ENCODE measurements around the gene RPRD1A. TPM values are rescaled to one million over a fixed set of nuclear protein-coding genes. Genes with fewer than 3 reads are reported as not detected.
"Not testable (repeated sequence)": the region's sequence is repeated elsewhere in the genome, so short reads cannot be mapped to it uniquely, and the experiment has no call there.

RPRD1A gene, protein sequence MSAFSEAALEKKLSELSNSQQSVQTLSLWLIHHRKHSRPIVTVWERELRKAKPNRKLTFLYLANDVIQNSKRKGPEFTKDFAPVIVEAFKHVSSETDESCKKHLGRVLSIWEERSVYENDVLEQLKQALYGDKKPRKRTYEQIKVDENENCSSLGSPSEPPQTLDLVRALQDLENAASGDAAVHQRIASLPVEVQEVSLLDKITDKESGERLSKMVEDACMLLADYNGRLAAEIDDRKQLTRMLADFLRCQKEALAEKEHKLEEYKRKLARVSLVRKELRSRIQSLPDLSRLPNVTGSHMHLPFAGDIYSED
- 10 to 100 TPM; 35.3 to 46.5 (median 40.7) TPM for polyA plus RNA-seq (ENCODE audit: insufficient read length in 10 of 10)
- long read RNA-seq, donor 1, full-length matches to known transcripts: 10 of 10 reads
- long read RNA-seq, donor 1, partial matches to known transcripts: 0 of 10 reads
- long read RNA-seq, donor 1, other reads (novel, unspliced or antisense): 0 of 10 reads
- long read RNA-seq, donor 2, full-length matches to known transcripts: 6 of 22 reads
- long read RNA-seq, donor 2, partial matches to known transcripts: 16 of 22 reads
- long read RNA-seq, donor 2, other reads (novel, unspliced or antisense): 0 of 22 reads
- long read RNA-seq, donor 3: 0 reads
- long read RNA-seq, donor 4, full-length matches to known transcripts: 8 of 8 reads
- long read RNA-seq, donor 4, partial matches to known transcripts: 0 of 8 reads
- long read RNA-seq, donor 4, other reads (novel, unspliced or antisense): 0 of 8 reads
- long read RNA-seq, donor 5, full-length matches to known transcripts: 8 of 8 reads
- long read RNA-seq, donor 5, partial matches to known transcripts: 0 of 8 reads
- long read RNA-seq, donor 5, other reads (novel, unspliced or antisense): 0 of 8 reads
- long read RNA-seq, donor 6, full-length matches to known transcripts: 15 of 70 reads
- long read RNA-seq, donor 6, partial matches to known transcripts: 50 of 70 reads
- long read RNA-seq, donor 6, other reads (novel, unspliced or antisense): 5 of 70 reads
- long read RNA-seq, donor 7, full-length matches to known transcripts: 6 of 6 reads
- long read RNA-seq, donor 7, partial matches to known transcripts: 0 of 6 reads
- long read RNA-seq, donor 7, other reads (novel, unspliced or antisense): 0 of 6 reads
- long read RNA-seq, donor 8, full-length matches to known transcripts: 7 of 7 reads
- long read RNA-seq, donor 8, partial matches to known transcripts: 0 of 7 reads
- long read RNA-seq, donor 8, other reads (novel, unspliced or antisense): 0 of 7 reads
- long read RNA-seq, donor 9: 0 reads

DNA sequence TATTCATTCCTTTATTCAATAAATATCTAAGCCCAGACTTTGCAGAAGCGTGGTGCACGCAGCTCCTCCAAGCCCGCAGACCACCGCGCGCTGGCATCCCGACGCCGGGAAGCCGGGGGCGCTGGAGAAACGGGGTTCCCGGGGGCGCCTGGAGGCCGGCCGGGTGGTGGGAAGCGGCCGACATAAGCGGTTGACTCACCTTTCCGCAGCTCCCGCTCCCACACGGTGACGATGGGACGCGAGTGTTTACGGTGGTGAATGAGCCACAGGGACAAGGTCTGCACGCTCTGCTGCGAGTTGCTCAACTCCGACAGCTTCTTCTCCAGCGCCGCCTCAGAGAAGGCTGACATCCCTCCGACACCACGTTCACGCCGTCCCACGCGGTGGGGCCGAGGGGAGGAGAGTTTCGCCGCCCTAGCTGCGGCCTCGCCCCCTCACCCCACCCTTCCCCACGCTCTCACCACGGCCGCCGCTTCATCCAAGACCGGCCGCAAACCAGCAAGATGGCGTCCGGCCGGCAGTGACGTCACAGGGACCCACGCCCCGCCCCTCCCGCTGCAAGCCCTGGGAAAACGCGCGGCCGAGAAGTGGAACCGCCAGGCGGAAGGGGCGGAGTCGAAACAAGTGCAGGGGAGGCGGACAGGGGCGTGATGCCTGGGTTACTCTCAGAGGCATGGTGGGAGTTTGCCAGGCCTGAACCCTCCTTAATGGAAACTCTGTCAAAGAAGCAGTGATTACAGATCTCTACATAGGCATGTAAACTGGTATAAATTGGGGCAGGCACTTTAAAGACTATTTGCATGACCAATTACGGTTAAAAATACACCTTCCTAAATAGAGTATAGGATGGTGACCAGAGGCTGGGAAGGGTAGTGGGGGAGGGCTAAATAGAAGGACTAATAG is at the start of gene RPRD1A:
RPRD1A (minus strand) TSS at position 505 of the 903 bp plus-strand sequence; CDS start at position 350, 155 bp downstream.
- peak; percentile 90 to 98 (median 95) for DNase-seq

DNA sequence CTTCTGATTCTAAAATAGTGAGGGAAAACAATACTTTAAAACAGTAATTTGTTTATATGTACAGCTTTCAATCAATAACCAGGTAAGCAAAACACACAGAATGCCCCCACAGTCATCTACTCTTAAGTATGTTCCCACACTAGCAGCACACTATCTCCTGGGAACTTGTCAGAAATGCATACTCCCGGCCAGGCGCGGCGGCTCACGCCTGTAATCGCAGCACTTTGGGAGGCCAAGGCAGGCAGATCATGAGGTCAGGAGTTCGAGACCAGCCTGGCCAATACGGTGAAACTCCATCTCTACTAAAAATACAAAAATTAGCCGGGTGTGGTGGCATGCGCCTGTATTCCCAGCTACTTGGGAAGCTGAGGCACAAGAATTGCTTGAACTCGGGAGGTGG is 49.4 kb upstream of the RPRD1A start:
- not testable (repeated sequence) for DNase-seq

DNA sequence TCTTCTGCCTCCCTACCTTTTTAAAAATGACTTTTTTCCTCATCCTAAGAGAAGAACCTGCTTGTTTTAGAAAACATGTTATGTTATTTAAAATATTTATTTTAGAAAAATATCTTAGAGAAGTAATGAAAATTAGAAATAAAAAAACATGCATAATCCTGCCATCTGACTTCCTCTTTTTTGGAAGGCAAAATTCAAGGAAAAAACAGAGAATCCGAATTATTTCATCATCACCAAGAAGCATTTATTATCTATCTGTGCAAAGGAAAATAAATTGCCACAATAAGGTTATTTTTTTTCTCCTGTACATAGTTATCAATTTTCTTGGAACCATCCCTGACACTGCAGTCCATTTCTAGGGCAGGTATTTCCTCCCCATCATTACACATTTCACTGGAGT is 47.4 kb upstream of the RPRD1A start:
- no peak for DNase-seq

DNA sequence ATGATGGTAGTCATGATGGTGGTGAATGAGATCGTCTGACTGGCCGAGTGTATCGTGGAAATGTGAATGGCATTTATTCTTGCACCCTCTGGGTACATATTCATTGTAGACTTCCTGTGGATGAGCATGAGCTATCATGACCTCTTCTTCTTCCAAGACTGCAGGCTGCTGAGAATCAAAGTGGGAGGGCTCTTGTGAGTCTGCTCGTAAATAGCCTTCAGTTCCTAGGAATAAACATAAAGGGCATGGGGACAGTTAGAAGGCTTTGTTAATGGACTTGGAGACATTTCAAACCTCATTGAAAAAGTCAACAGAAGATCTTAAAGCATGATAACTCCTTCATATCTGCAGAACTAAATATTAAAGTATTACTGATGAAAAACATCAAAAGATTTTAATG is 46.9 kb upstream of the RPRD1A start:
- DNase-seq: no peak

DNA sequence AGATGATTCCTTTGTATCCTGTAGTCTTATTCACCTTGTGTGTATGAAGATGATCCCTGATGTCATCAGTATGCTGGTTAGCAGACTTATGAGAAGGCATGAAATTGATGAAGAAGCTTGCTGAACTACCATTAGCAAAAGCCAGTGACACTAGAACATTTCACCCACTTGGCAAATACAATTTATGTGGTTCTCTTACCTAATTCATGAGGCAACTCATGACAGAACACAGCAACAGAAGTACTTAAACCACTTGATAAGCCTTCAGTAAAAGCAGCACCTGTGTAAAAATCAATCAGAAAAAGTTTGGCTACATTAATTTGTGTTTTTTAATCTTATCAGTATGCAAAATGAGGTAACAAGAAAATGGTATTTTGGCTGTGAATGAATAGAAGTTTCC is 44.9 kb upstream of the RPRD1A start:
- no peak for DNase-seq

DNA sequence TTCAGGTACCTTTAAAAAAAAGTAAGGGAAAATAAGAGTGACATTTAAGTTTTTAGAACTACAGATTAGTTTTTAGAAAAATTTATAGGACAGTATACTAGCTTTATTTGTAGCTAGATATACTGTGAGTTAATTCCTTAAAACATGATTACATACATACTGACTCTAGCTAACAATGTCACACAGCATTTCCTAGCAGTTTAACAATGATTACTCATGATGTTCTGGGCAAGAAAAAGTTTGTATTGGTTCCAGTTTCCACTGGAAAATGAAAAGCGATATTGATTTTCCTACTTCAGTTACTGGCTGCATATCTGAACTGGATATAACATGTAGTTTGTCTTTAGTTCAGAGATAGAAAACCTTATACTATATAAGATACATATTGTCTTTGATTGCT is 42.4 kb upstream of the RPRD1A start:
- DNase-seq: no peak

DNA sequence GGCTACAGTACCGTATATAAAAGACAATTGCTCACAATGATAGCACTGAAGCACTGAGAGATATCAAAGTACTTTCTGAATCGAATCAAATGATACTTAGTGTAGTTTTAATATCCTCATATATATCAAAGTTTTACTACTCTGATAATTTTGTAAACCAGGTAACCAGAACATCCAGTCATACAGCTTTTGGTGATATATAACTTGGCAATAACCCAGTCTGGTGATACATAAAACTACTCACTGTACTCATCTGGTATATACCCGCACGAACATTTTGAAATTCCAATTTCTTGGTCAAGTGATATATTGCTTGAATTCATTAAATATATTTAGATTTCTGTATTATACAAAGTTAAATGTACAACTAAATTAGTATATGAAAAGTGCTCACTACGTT is 41.2 kb upstream of the RPRD1A start:
- no peak for DNase-seq

DNA sequence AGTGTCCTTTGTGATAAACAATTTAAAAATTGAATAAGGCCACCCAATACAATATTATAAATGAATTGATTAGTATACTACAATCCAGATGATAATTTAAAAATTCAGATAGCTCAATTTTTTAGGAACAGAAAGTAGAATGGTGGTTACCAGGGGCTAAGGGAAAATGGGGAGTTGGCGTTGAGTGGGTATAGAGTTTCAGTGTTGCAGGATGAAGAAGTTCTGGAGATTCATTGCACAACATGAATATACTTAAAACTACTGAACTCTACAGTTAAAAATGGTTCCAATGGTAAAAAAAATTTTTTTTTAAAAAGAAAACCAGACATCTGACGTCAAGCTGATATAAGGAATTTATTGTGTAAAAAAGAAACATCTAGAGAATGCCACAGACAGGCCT is 40.8 kb upstream of the RPRD1A start:
- no peak for DNase-seq

DNA sequence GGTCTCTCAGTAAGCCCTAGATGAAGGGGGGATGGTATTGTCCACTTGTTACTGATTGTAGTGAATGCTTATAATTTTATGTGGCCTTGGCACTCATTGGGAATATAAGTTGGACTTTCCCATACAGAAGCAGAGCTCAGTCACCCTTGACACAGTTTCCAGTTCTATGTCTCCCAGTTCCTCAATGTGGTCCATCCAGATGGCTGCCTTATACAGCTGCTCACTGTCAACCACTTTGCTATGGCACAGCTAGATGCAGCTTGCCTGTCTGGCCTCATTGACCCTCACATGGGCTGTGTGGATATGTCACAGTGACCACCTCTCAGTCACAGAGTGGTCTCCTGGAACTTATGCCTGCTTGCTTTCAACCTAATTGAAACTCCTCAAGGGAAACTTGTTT is 40.1 kb upstream of the RPRD1A start:
- DNase-seq: no peak

DNA sequence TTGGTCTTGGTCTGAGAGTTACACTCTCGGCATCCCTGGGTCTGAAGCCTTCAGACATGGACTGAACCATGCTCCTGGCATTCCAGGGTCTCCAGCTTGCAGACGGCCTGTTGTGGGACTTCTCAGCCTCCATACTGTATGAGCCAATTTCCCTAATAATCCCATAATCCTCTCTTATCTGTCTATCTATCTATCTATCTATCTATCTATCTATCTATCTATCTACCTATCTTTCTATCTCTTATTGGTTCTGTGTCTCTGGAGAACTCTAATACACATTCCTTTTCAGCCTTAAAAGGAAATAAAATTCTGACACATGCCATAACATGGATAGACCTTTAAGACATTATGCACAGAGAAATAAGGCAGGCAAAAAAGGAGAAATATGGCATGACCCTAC is 37.4 kb upstream of the RPRD1A start:
- DNase-seq: no peak

DNA sequence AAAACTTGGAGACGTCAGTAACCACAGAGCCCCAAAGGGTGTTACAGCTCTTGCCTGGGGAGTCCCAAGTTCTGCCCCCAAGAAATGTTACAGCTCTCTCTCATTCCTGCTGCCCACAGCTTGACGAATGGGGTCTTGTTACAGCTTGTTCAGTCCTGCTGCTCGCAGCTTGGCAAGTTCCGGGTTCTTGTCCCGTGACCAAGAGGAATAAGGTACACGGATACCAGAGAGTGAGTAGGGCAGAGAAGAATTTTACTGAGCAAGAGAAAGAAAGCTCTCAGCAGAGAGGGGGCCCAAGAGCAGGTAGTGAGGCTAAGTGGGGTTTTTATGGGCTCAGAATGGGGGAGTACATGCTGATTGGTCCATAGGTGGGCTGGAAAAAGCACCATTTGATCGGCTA is 34.6 kb upstream of the RPRD1A start:
- no peak for DNase-seq

DNA sequence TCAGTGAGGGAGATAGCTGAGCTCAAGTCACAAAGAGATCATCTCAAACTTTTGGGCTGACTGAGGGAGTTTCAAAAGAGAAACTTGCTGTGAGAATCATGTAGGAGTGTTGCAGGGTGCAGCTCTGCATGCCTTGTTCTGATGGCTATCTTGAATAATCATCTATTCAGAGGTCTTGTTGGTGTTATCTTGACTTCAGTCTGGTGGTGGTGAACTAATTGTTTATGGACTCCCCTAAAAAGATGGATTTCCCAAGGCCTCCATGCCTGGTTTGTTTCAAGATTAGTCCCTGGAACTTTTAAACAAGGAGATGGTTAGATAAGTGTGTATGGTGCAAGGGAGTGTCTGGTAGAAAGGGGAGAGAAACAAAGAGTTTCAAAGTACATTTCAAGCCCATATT is 32.0 kb upstream of the RPRD1A start:
- DNase-seq: no peak

DNA sequence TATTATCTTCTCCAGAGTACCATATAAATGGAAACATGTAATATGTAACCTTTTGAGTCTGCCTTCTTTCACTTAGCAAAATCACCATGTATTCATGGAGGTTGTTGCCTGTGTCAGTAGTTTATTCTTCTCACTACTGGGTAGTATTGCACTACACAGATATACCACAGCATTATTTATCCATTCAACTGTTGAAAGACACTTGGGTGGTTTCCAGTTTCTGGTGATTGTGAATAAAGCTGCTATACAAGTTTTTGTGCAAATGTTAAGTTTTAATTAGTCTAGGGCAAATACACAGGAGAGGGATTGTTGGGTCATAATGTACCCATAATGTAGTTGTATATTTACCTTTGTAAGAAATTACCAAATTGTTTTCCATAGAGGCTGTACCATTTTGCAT is 29.6 kb upstream of the RPRD1A start:
- no peak for DNase-seq

DNA sequence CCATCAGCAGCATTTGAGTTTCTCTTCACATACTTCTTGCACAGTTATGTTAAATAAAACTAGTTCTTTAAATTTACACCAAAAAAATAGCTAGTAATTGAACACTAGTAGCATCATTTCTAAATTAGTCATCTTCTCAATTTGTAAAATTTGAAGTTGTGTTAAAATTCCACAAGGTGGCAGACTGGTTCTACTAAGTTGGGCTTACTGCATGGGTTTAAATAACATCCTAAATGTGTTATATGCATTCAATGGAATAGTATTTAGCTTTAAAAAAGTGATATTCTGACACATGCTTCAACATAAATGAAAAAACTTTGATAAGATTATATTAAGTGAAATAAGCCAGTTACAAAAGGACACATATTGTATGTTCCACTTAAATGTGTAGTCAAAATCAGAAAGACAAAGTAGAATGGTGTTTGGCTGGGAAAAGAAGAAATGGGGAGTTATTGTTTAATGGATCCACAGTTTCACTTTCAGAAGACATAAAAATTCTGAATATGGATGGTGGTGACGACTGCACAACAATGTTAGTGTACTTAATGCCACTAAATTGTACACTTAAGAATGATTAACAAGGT is 28.7 kb upstream of the RPRD1A start:
- DNase-seq: peak; percentile 27 to 48 (median 29)

DNA sequence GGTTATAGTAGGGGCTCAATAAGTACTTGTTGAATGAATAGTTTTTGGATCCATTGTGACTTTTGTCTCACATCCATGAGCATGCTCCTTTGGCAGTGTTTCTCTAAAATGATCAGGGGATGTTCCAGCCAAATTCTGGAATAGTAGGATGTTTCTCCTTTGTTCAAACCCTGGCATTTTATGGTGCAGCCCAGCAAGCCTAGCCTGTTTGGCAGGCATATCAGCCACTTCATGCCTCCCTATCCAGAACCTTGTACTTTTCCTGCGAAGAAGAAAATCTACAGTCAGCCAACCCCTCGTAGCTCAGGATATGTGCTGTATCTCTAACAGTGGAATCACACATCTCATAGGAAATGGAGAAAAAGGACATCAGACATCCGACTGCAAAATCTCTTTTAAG is 27.1 kb upstream of the RPRD1A start:
- no peak for DNase-seq

DNA sequence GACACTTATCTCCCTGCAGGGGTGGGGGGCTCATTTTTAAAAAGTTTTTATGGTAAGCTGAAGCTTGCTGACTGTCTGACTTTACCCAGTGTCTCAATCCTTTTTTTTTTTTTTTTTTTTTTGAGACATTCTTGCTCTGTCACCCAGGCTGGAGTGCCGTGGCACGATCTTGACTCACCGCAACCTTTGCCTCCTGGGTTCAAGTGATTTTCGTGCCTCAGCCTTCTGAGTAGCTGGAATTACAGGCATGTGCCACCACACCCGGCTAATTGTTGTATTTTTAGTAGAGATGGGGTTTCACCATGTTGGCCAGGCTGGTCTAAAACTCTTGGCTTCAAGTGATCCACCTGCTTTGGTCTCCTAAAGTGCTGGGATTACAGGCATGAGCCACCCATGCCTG is 24.8 kb upstream of the RPRD1A start:
- not testable (repeated sequence) for DNase-seq

DNA sequence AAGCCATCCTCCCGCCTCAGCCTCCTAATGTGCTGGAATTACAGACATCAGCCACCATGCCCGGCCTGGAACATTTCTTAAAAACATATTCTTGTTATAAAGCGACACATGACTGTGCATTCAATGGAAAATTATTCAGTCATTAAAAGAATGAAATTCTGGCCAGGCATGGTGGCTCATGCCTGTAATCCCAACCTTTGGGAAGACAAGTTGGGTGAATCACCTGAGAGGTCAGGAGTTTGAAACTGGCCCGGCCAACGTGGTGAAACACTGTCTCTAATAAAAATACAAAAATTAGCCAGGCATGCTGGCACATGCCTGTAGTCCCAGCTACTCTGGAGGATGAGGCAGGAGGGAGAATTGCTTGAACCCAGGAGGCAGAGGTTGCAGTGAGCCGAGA is 21.6 kb upstream of the RPRD1A start:
- no peak for DNase-seq

DNA sequence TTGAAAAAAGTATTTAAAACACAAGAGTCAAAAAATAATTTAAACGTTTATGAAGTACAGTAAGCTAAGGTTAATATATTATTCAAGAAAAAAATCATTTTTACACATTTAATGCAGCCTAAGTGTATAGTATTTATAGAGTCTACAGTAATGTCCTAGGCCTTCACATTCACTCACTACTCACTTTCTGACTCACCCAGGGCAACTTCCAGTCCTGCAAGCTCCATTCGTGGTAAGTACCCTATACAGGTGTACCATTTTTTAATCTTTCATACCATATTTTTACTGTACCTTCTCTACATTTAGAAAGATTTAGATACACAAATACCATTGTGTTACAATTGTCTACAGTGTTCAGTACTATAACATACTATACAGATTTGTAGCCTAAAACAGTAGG is 20.9 kb upstream of the RPRD1A start:
- DNase-seq: no peak

DNA sequence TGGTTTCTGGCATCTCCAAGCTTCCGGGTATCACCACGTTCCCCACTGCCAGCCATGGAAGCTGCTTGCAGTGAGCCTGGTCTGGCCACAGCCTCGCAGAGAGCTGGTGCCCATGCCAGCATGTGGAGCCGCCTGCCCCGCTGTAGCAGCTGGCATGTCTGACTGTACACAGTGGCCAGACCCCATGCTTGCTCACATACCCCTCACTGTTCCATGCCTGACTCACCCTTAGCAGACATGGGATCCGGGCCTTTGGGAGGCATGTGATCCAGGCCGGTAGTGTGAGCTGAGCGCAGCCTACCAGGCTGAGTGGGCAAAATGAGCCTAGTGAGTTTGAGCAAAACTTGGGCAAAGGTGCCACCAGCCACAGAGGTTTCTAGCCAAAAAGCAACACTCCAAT is 18.8 kb upstream of the RPRD1A start:
- no peak for DNase-seq

DNA sequence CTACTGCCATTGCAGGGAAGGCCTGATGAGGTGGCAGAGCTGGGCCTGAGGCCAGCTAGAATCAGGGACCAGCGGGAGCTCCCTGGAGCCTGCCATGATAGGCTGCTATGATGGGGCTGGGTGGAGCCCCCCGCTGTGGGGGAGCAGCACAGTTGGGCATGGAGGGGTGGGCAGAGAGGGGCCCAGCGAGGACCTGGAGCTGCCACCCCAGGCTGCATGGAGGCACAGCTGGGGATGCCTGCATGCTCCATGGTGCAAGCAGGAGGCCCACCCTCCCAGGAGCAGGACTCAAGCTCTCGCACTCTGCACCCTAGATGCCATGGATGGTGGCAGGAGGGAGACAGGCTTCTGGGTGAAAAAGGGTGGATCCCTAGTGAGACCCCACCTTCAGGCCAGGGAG is 17.8 kb upstream of the RPRD1A start:
- no peak for DNase-seq

DNA sequence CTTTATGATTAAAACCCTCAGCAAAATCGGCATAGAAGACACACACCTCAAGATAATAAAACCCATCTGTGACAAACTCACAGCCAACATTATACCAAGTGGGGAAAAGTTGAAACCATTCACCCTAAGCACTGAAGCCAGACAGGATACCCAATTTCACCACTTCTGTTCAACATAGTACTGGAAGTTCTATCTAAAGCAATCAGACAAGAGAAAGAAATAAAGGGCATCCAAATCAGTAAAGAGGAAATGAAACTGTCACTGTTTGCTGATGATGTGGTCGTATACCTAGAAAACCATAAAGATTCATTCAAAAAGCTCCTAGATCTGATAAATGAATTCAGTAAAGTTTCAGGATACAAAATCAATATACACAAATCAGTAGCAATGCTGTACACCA is 16.4 kb upstream of the RPRD1A start:
- DNase-seq: no peak

Data from muscle of back (tissue), 13 donors.